Uterus (tissue), 4 donors: ENCODE data around the gene TCTN2. TPM values are rescaled to one million over a fixed set of nuclear protein-coding genes. Genes with fewer than 3 reads are reported as not detected.
A peak's percentile ranks its signal among the peaks of the same experiment; 100 is the strongest.

ENCODE experiments used
- DNase-seq, 2 donors: peaks; one replicate each; pipeline ENCODE4 v3.0.0-alpha.2; 2019 to 2020
- H3K27ac ChIP-seq, 2 donors: fragments of 200-600 bp; sonication (generic); 1 replicate in 1 of 2; 2 replicates in 1 of 2; pipeline ENCODE4 v1.5.1; 2016 to 2018
- H3K27me3 ChIP-seq, 2 donors: fragments of 200-600 bp; sonication (generic); one replicate each; pipeline ENCODE4 v1.5.1; 2018 to 2019; ENCODE audit warnings: control low read depth in 1 of 2
- H3K36me3 ChIP-seq, 2 donors: fragments of 200-600 bp; sonication (generic); one replicate each; pipeline ENCODE4 v1.5.1; 2019; ENCODE audit warnings: control low read depth in 1 of 2
- H3K4me1 ChIP-seq, 2 donors: fragments of 200-600 bp; sonication (generic); one replicate each; pipeline ENCODE4 v1.5.1; 2018 to 2019; ENCODE audit warnings: control low read depth in 1 of 2
- H3K4me3 ChIP-seq, 2 donors: fragments of 200-600 bp; sonication (generic); 1 replicate in 1 of 2; 2 replicates in 1 of 2; pipeline ENCODE4 v1.5.1; 2018 to 2019; ENCODE audit warnings: mild to moderate bottlenecking in 1 of 2
- H3K9me3 ChIP-seq, 2 donors: fragments of 200-600 bp; sonication (generic); one replicate each; pipeline ENCODE4 v1.5.1; 2019; ENCODE audit warnings: control low read depth in 1 of 2
- CTCF ChIP-seq, 4 experiments: fragments of 200-600 bp in 2 of 4; fragments of 450-650 bp in 2 of 4; sonication (generic) in 2 of 4; IDR thresholded peaks; one replicate each; pipeline ENCODE4 v1.5.1; 2016 to 2019; ENCODE audit warnings: antibody characterized with exemption in 4 of 4, mild to moderate bottlenecking in 2 of 4, moderate library complexity in 1 of 4
- POLR2A ChIP-seq, 2 donors: fragments of 450-650 bp; IDR thresholded peaks; one replicate each; pipeline ENCODE4 v1.6.1; 2016; ENCODE audit warnings: antibody characterized with exemption in 2 of 2, mild to moderate bottlenecking in 1 of 2, moderate library complexity in 1 of 2
- intact Hi-C: fragments of 100-400 bp; cut with DNase I; formaldehyde crosslinking; loops from one replicate; pipeline ENCODE4 v1.15.1; 2023; ENCODE audit warnings: low total_unique reads
- total RNA-seq, 4 donors: library from RNA; depleted of rRNA in 3 of 4; stranded (reverse); fragments of >200 nt in 3 of 4; gene quantifications; one replicate each; pipeline versions ENCODE4 v1.1.0 to v1.2.4, GENCODE V29; 2014 to 2023
- donor health status: DM: yes; HTN: yes; CAD: no.

Gene TCTN2
- total RNA-seq, 4 donors from 2014 or later, result 3.8 to 334 (median 23.9) TPM

GRCh38 chr12:123671876-123672275 lies 963 bp downstream of the TCTN2 start:
- Histone ChIP-seq H3K27me3 (no peaks in the 10 kb centered on the region), H3K4me1 (peaks cover 0 to 5% of the 10 kb centered on the region in 2 donors), H3K27ac (no peak overlapping the region), H3K36me3 (no peaks in the 10 kb centered on the region), H3K4me3 (peak overlapping the region; percentile 88 to 94), H3K9me3 (no peaks in the 10 kb centered on the region)
- intact Hi-C loops, result no loop called here
- DNase-seq, result no peak
- TF ChIP-seq POLR2A (IDR thresholded peaks at IDR 0.05), result no peak

GRCh38 chr12:123675436-123675835 lies 4.5 kb downstream of the TCTN2 start:
- no peak for DNase-seq
- no peaks in the 10 kb centered on the region for H3K36me3 ChIP-seq
- TF ChIP-seq POLR2A (IDR thresholded peaks at IDR 0.05), result no peak
- TF ChIP-seq CTCF (IDR thresholded peaks at IDR 0.05), result no peak
- H3K27me3 ChIP-seq, result no peaks in the 10 kb centered on the region
- peaks cover 0 to 5% of the 10 kb centered on the region in 2 donors for H3K4me1 ChIP-seq
- H3K4me3 ChIP-seq, result no peak overlapping the region
- no peak overlapping the region for H3K27ac ChIP-seq
- intact Hi-C loops, result no loop called here
- H3K9me3 ChIP-seq, result no peaks in the 10 kb centered on the region

GRCh38 chr12:123676616-123677320 lies 5.9 kb downstream of the TCTN2 start:
- no peaks in the 10 kb centered on the region for H3K36me3 ChIP-seq
- intact Hi-C loops, result no loop called here

GRCh38 chr12:123678981-123679380 lies 8.1 kb downstream of the TCTN2 start:
- TF ChIP-seq POLR2A (IDR thresholded peaks at IDR 0.05) (no peak), CTCF (IDR thresholded peaks at IDR 0.05) (no peak)
- Histone ChIP-seq H3K27ac (no peak overlapping the region), H3K36me3 (no peaks in the 10 kb centered on the region), H3K4me3 (no peak overlapping the region), H3K9me3 (no peaks in the 10 kb centered on the region), H3K27me3 (no peaks in the 10 kb centered on the region), H3K4me1 (no peaks in the 10 kb centered on the region)
- DNase-seq, result no peak
- intact Hi-C loops, result no loop called here

More at GRCh38 chr12:123676616-123677320, 5.9 kb downstream of the TCTN2 start:
- no peaks in the 10 kb centered on the region for H3K9me3 ChIP-seq
- H3K4me3 ChIP-seq, result no peak overlapping the region
- no peaks in the 10 kb centered on the region for H3K27me3 ChIP-seq
- no peak for DNase-seq
- TF ChIP-seq POLR2A (IDR thresholded peaks at IDR 0.05) (no peak), CTCF (IDR thresholded peaks at IDR 0.05) (no peak)
- H3K27ac ChIP-seq, result no peak overlapping the region
- H3K4me1 ChIP-seq, result peaks cover 0 to 4% of the 10 kb centered on the region in 2 donors

- H3K4me1 ChIP-seq, result no peaks in the 10 kb centered on the region
- intact Hi-C loops, result no loop called here
- H3K9me3 ChIP-seq, result no peaks in the 10 kb centered on the region
- no peaks in the 10 kb centered on the region for H3K27me3 ChIP-seq
- DNase-seq, result no peak
- H3K36me3 ChIP-seq, result no peaks in the 10 kb centered on the region
- TF ChIP-seq POLR2A (IDR thresholded peaks at IDR 0.05) (no peak), CTCF (IDR thresholded peaks at IDR 0.05) (no peak)
- H3K4me3 ChIP-seq, result no peak overlapping the region
- no peak overlapping the region for H3K27ac ChIP-seq
These were observed 10.7 kb downstream of the TCTN2 start for GRCh38 chr12:123681605-123682004.
